Ureter (tissue), 1 donor: Measurements from ENCODE around the gene NUB1. TPM values are rescaled to one million over a fixed set of nuclear protein-coding genes. Genes with fewer than 3 reads are reported as not detected.

Experiments
- DNase-seq: peaks from one replicate; pipeline ENCODE4 v3.0.0-alpha.2; 2020; ENCODE audit warnings: low spot score
- total RNA-seq: library from RNA; stranded (reverse); gene quantifications from one replicate; pipeline ENCODE4 v1.2.4, GENCODE V29; 2023
- donor health status: DM: yes; HTN: yes; CAD: no.

NUB1 gene
- total RNA-seq, 1 donor from 2014 or later, result 56.4 TPM

GRCh38 chr7:151389096-151389767 lies 47.6 kb downstream of the NUB1 start:
- no peak for DNase-seq

- no peak for DNase-seq
Observed at GRCh38 chr7:151389768-151390597, 48.4 kb downstream of the NUB1 start.

- no peak for DNase-seq
Observed at GRCh38 chr7:151390598-151391357, 49.2 kb downstream of the NUB1 start.

- DNase-seq, result no peak
Observed at GRCh38 chr7:151391358-151391730, 49.7 kb downstream of the NUB1 start.

- no peak for DNase-seq
Observed at GRCh38 chr7:151392002-151392401, 50.4 kb downstream of the NUB1 start.

GRCh38 chr7:151392426-151392825 lies 50.8 kb downstream of the NUB1 start:
- DNase-seq, result no peak

- no peak for DNase-seq
Observed at GRCh38 chr7:151393031-151393977, 51.7 kb downstream of the NUB1 start.

- no peak for DNase-seq
Observed at GRCh38 chr7:151394076-151395035, 52.7 kb downstream of the NUB1 start.

- no peak for DNase-seq
Observed at GRCh38 chr7:151395036-151395367, 53.4 kb downstream of the NUB1 start.

GRCh38 chr7:151396328-151396970 lies 54.8 kb downstream of the NUB1 start:
- DNase-seq, result no peak

GRCh38 chr7:151397026-151397425 lies 55.4 kb downstream of the NUB1 start:
- no peak for DNase-seq

GRCh38 chr7:151398446-151399304 lies 57.1 kb downstream of the NUB1 start:
- DNase-seq, result no peak

GRCh38 chr7:151399305-151399601 lies 57.6 kb downstream of the NUB1 start:
- no peak for DNase-seq

- DNase-seq, result no peak
Observed at GRCh38 chr7:151399906-151400305, 58.3 kb downstream of the NUB1 start.

GRCh38 chr7:151400626-151401315 lies 59.2 kb downstream of the NUB1 start:
- DNase-seq, result no peak

GRCh38 chr7:151402029-151402835 lies 60.6 kb downstream of the NUB1 start:
- DNase-seq, result no peak

- no peak for DNase-seq
Observed at GRCh38 chr7:151403764-151404163, 62.2 kb downstream of the NUB1 start.
